Sigmoid colon (tissue), 4 donors: ENCODE results near the gene MCOLN1.

Source experiments
- CTCF ChIP-seq, 4 experiments: fragments of 450-650 bp in 3 of 4; fragments of 200-600 bp in 1 of 4; IDR thresholded peaks; one replicate each; pipeline ENCODE4 v1.5.1; 2016 to 2019; ENCODE audit warnings: antibody characterized with exemption in 4 of 4, mild to moderate bottlenecking in 3 of 4, moderate library complexity in 2 of 4
- POLR2A ChIP-seq, 2 donors: fragments of 450-650 bp; IDR thresholded peaks; one replicate each; pipeline ENCODE4 v1.6.1; 2016; ENCODE audit warnings: antibody characterized with exemption in 2 of 2, mild to moderate bottlenecking in 2 of 2, moderate library complexity in 2 of 2
- POLR2AphosphoS5 ChIP-seq, 4 donors: sonication (generic); formaldehyde crosslinking; IDR thresholded peaks; one replicate each; pipeline ENCODE4 v1.6.1; 2017; ENCODE audit warnings: antibody characterized with exemption in 4 of 4

- no peak for TF ChIP-seq CTCF (IDR thresholded peaks at IDR 0.05)
- no peak for TF ChIP-seq POLR2A (IDR thresholded peaks at IDR 0.05)
- no peak for TF ChIP-seq POLR2AphosphoS5 (IDR thresholded peaks at IDR 0.05)
These were observed 35.5 kb upstream of the MCOLN1 start for GRCh38 chr19:7486923-7487322.
